Calu3 (cell line): Measurements from ENCODE around the gene GPR39. TPM values are rescaled to one million over a fixed set of nuclear protein-coding genes. Genes with fewer than 3 reads are reported as not detected.

ENCODE experiments used
- BruUV-seq: library from RNA; stranded (reverse); fragments of 400-500 nt; replicated peaks from 2 replicates; lab custom pipeline; 2021; lab: Mats Ljungman, UMichigan
- CTCF ChIA-PET: fragments of 300-600 bp; sonication (Branson Sonifier 250); formaldehyde crosslinking; loops from one replicate; lab custom pipeline; 2022; ENCODE audit warnings: antibody characterized with exemption; lab: Charles Lee
- DNase-seq: peaks from one replicate; pipeline ENCODE4 v3.0.0; 2022
- H3K27ac Mint-ChIP-seq: one replicate; pipeline ENCODE4 v1.8.0; 2022; ENCODE audit warnings: mixed read lengths; ENCODE audit not compliant: unreplicated experiment
- H3K27me3 Mint-ChIP-seq: one replicate; pipeline ENCODE4 v1.8.0; 2022; ENCODE audit warnings: mixed read lengths; ENCODE audit not compliant: unreplicated experiment
- H3K36me3 Mint-ChIP-seq: one replicate; pipeline ENCODE4 v1.8.0; 2022; ENCODE audit warnings: mild to moderate bottlenecking, moderate library complexity, mixed read lengths; ENCODE audit not compliant: insufficient read depth, unreplicated experiment
- H3K4me1 Mint-ChIP-seq: one replicate; pipeline ENCODE4 v1.8.0; 2022; ENCODE audit warnings: mild to moderate bottlenecking, low read depth, mixed read lengths; ENCODE audit not compliant: unreplicated experiment
- H3K4me3 Mint-ChIP-seq: one replicate; pipeline ENCODE4 v1.8.0; 2022; ENCODE audit warnings: mild to moderate bottlenecking, low read depth, moderate library complexity, mixed read lengths; ENCODE audit not compliant: unreplicated experiment
- H3K9me3 Mint-ChIP-seq: one replicate; pipeline ENCODE4 v1.8.0; 2022; ENCODE audit warnings: low read depth, mixed read lengths; ENCODE audit not compliant: unreplicated experiment
- intact Hi-C: fragments of 100-400 bp; cut with micrococcal nuclease; formaldehyde crosslinking; loops from one replicate; pipeline ENCODE4 v1.10.0; 2022; ENCODE audit not compliant: unreplicated experiment
- total RNA-seq: library from RNA; stranded (reverse); gene quantifications from 2 replicates; pipeline ENCODE4 v1.2.3, GENCODE V29; 2022
- TF ChIP-seq, protein P1 (sequence below): fragments of 200-600 bp; IDR thresholded peaks from one replicate; pipeline ENCODE4 v1.8.0; 2022; ENCODE audit warnings: antibody characterized with exemption; ENCODE audit not compliant: unreplicated experiment

The GPR39 gene
- total RNA-seq, 1 experiment from 2014 or later, result 24.9 TPM

DNA sequence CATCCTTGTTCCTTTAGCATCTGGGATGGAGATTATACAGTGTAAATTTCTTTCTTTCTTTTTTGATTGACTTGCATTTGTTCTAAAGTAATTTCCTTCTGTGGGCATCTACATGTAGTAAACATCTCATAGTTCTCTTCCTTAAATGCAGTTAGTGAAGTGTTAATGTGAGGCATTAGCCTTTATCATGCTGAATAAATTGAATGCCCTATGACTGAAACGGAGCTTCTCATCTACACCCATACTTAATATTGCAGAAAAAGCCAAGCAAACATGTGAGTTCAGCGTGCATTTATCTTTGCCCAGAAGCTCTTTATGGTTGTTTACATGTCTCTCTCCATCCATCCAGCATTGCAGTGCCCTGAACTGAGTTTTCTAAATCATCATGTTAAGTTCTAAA lies 195.1 kb downstream of the GPR39 start:
- CTCF ChIA-PET, result interaction anchor here (0.6 kb wide), 1 partner anchor 12 kb away, joined by 3 read pairs; no protein-coding TSS in a partner anchor
- Mint-ChIP-seq H3K36me3 (peaks cover 3% of the 10 kb centered on the region), H3K27ac (no peak overlapping the region)

DNA sequence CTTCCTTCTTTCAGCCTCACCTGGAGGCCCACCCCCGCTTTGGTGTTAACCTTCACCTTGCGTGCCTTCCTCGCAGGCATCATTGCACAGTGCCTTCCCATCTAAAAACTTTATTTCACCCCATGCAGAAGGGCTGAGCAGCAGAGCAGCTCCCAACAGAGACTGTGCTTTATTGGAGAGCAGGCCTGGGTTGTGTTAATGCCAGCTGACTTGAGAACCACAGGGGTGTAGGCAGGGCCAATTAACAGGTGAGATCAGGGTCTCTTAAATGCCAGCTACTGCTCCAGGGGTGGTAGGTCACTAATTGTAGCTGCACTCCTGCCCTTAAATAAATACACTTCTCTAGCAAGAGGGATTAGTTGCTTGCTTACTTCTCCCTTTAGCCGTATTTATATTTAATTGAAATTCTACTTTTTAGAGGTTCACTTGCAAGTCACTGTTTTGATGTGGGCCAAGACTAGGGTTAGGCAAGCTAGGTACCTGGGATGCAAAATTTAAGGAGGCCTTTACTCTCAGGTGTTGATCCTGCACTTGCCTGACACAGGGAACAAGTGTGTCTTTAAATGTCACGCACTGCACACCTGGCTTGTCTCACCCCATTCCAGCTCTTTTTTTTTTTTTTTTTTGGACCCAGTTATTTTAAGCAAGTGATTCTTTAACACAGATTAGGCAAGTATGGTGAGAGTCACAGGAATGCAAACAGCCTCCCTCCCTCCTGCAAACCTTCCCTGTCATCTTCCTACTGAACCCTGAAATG lies 198.9 kb downstream of the GPR39 start:
- no peaks in the 10 kb centered on the region for H3K9me3 Mint-ChIP-seq
- H3K4me3 Mint-ChIP-seq, result no peak overlapping the region
- no peaks in the 10 kb centered on the region for H3K27me3 Mint-ChIP-seq
- TF ChIP-seq, protein P1, sequence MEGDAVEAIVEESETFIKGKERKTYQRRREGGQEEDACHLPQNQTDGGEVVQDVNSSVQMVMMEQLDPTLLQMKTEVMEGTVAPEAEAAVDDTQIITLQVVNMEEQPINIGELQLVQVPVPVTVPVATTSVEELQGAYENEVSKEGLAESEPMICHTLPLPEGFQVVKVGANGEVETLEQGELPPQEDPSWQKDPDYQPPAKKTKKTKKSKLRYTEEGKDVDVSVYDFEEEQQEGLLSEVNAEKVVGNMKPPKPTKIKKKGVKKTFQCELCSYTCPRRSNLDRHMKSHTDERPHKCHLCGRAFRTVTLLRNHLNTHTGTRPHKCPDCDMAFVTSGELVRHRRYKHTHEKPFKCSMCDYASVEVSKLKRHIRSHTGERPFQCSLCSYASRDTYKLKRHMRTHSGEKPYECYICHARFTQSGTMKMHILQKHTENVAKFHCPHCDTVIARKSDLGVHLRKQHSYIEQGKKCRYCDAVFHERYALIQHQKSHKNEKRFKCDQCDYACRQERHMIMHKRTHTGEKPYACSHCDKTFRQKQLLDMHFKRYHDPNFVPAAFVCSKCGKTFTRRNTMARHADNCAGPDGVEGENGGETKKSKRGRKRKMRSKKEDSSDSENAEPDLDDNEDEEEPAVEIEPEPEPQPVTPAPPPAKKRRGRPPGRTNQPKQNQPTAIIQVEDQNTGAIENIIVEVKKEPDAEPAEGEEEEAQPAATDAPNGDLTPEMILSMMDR, result no peak
- intact Hi-C loops, result no loop called here
- CTCF ChIA-PET, result no interaction called here
- peaks cover 6% of the 10 kb centered on the region for H3K36me3 Mint-ChIP-seq
- H3K4me1 Mint-ChIP-seq, result peaks cover 8% of the 10 kb centered on the region
- no peak overlapping the region for H3K27ac Mint-ChIP-seq
- no peak for DNase-seq
- BruUV-seq, result no TSS peak

More for the DNA sequence above, 195.1 kb downstream of the GPR39 start:
- no TSS peak for BruUV-seq
- DNase-seq, result no peak
- intact Hi-C loops, result no loop called here
- Mint-ChIP-seq H3K27me3 (no peaks in the 10 kb centered on the region), H3K9me3 (no peaks in the 10 kb centered on the region), H3K4me3 (no peak overlapping the region), H3K4me1 (no peaks in the 10 kb centered on the region)
- TF ChIP-seq, protein P1, result no peak

DNA sequence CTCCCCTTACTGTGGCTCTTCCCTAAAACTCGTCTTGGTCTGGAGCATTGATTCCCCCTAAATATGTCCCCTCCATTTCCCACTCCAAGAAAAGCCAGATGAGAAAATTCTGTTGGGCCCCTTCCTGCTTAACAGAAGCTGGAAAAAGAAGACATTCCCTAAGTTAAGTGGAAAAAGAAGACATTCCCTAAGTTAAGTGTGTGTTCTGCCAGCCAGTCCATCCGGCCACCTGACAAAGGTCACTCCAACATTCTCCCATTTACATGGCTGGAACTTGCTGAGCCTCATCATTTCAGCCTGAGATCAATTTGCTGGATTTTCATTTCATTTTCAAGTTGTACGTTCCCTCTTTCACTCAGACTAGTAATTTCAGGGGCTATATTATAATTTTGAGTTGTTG lies 201.4 kb downstream of the GPR39 start:
- Mint-ChIP-seq H3K36me3 (peaks cover 9% of the 10 kb centered on the region), H3K27me3 (no peaks in the 10 kb centered on the region), H3K9me3 (no peaks in the 10 kb centered on the region), H3K4me3 (no peak overlapping the region), H3K4me1 (peaks cover 17% of the 10 kb centered on the region), H3K27ac (no peak overlapping the region)
- intact Hi-C loops, result loop anchor here (1.0 kb wide), 1 partner anchor 22 kb away; no protein-coding TSS in a partner anchor
- BruUV-seq, result no TSS peak
- DNase-seq, result no peak
- CTCF ChIA-PET, result no interaction called here
- TF ChIP-seq, protein P1, result no peak

DNA sequence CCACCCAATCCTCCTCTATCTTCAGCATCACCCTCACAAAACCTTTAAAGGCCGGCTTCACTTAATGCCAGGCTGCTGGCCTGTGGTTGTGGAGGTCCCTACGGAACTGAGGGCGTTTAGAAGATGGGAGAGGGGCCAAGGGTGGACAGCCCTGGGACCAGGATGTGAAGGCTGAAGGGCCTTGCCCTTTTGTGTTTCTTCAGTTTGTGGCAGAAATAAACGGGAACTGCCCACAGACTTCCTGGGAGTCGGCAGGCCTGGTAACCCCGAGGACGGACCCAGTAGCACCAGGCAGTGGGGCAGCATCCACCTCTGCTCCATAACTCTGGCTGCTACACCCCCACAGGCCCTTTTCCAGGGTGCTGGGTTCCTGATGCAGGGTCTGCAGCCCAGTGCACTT lies 202.1 kb downstream of the GPR39 start:
- no peaks in the 10 kb centered on the region for H3K27me3 Mint-ChIP-seq
- TF ChIP-seq, protein P1, result no peak
- no peaks in the 10 kb centered on the region for H3K9me3 Mint-ChIP-seq
- DNase-seq, result no peak
- intact Hi-C loops, result no loop called here
- H3K27ac Mint-ChIP-seq, result no peak overlapping the region
- H3K36me3 Mint-ChIP-seq, result peaks cover 9% of the 10 kb centered on the region
- H3K4me3 Mint-ChIP-seq, result no peak overlapping the region
- CTCF ChIA-PET, result no interaction called here
- peaks cover 17% of the 10 kb centered on the region for H3K4me1 Mint-ChIP-seq
- no TSS peak for BruUV-seq
